ENCODE measurements around the gene CHRNA3.

CHRNA3 gene

GRCh38 chr15:78624651-78625590 lies 4.1 kb upstream of the CHRNA3 start:
- H3K4me3 ChIP-seq (ENCODE audit: low read depth, low read length) = no peak overlapping the region
- TF ChIP-seq CTCF (IDR thresholded peaks at IDR 0.05; ENCODE audit: control insufficient read depth, extremely low read depth, insufficient read depth) = no peak
- DNase-seq (ENCODE audit: low read depth) = no peak

GRCh38 chr15:78623786-78624497 lies 3.1 kb upstream of the CHRNA3 start:
- no peak overlapping the region for H3K4me3 ChIP-seq (ENCODE audit: low read depth, low read length)
- no peak for TF ChIP-seq CTCF (IDR thresholded peaks at IDR 0.05; ENCODE audit: control insufficient read depth, extremely low read depth, insufficient read depth)
- no peak for DNase-seq (ENCODE audit: low read depth)

- no peak for DNase-seq (ENCODE audit: low read depth)
- TF ChIP-seq CTCF (IDR thresholded peaks at IDR 0.05; ENCODE audit: control insufficient read depth, extremely low read depth, insufficient read depth) = no peak
- no peak overlapping the region for H3K4me3 ChIP-seq (ENCODE audit: low read depth, low read length)
These were observed 1.1 kb upstream of the CHRNA3 start for GRCh38 chr15:78621810-78622402.

- DNase-seq (ENCODE audit: low read depth) = no peak
- H3K4me3 ChIP-seq (ENCODE audit: low read depth, low read length) = peak overlapping the region; percentile 41; the same call in 1 of the 2 replicates
- no peak for TF ChIP-seq CTCF (IDR thresholded peaks at IDR 0.05; ENCODE audit: control insufficient read depth, extremely low read depth, insufficient read depth)
These were observed 722 bp downstream of the CHRNA3 start for GRCh38 chr15:78620021-78620526.

GRCh38 chr15:78619022-78619950 lies 1.5 kb downstream of the CHRNA3 start:
- no peak for DNase-seq (ENCODE audit: low read depth)
- no peak for TF ChIP-seq CTCF (IDR thresholded peaks at IDR 0.05; ENCODE audit: control insufficient read depth, extremely low read depth, insufficient read depth)
- H3K4me3 ChIP-seq (ENCODE audit: low read depth, low read length) = no peak overlapping the region

GRCh38 chr15:78618490-78618934 lies 2.3 kb downstream of the CHRNA3 start:
- H3K4me3 ChIP-seq (ENCODE audit: low read depth, low read length) = no peak overlapping the region
- peak; percentile 90 for TF ChIP-seq CTCF (IDR thresholded peaks at IDR 0.05; ENCODE audit: control insufficient read depth, extremely low read depth, insufficient read depth)
- DNase-seq (ENCODE audit: low read depth) = peak; percentile 46

Data from LNCaP clone FGC (cell line).